HG03521 (cell line): ENCODE results near the gene FAM163A.
A peak's percentile ranks its signal among the peaks of the same experiment; 100 is the strongest.

Source experiments
- ATAC-seq: cut with Tn5 transposase; IDR thresholded peaks from one replicate; pipeline ENCODE4 v1.9.1; 2021; ENCODE audit warnings: mild to moderate bottlenecking, moderate library complexity; ENCODE audit not compliant: unreplicated experiment

The FAM163A gene

DNA sequence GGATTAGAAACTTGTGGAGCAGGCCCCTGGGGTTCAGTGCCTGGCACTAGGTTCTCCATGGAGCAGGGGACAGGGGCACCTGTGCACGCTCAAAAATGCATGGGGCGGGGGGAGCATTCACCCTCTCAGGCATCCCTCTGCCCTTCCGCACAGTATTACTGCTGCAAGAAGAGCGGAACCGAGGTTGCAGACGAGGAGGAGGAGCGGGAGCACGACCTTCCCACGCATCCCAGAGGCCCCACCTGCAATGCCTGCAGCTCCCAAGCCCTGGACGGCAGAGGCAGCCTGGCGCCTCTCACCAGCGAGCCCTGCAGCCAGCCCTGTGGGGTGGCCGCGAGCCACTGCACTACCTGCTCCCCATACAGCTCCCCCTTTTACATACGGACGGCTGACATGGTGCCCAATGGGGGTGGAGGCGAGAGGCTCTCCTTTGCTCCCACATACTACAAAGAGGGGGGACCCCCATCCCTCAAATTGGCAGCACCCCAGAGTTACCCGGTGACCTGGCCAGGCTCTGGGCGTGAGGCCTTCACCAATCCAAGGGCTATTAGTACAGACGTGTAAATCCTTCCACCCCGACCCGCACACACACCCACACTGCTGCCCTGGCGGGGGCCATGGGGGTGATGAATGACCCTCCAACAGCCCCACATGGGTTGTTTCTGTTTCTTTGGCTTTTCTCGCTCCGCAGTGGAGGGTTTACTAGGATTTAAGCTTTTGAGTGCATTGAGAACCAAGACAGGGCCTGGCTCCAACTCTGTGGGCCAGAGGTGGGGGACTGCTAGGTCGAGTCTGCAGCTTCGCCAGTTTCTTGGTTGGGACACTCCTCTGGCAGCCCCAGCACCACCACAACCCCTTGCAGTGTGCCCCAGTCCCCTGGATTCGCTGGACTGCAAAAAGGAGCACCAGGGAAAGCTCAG is 70.8 kb downstream of the FAM163A start:
- ATAC-seq, result no peak

DNA sequence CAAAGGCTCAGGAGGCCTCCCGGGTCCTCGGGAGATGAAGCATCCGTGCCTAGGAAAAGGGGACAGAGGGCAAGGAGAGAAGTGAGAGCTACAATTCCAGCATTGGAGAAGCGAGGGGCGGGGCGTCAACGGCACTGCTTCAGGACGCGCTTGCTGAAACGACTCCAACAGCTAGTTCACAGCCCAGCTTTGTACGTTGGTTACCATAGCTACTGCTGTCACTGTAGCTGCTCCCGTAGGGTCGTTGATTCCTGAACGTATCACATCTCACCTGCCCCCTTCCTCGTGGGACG is 71.4 kb downstream of the FAM163A start:
- ATAC-seq, result peak; percentile 20

DNA sequence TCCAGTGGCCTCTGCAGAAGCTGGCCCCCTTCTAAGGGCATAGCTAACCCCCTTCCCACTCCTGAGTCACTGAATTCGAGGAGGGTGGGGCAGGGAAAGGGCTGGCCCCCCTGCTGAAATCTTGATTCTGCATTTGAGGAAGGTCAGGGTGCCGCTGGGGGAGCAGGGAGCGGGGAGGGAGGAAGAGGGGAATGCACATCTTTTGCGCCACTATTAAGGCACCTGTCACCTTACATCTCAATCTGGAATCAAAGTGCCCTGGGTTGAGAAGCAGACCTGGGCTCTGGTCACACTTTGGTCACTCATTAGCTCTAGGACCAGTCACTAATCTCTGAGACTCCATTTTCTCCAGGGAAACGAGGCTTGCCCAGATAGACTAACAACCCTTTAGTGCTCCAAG is 72.5 kb downstream of the FAM163A start:
- no peak for ATAC-seq

DNA sequence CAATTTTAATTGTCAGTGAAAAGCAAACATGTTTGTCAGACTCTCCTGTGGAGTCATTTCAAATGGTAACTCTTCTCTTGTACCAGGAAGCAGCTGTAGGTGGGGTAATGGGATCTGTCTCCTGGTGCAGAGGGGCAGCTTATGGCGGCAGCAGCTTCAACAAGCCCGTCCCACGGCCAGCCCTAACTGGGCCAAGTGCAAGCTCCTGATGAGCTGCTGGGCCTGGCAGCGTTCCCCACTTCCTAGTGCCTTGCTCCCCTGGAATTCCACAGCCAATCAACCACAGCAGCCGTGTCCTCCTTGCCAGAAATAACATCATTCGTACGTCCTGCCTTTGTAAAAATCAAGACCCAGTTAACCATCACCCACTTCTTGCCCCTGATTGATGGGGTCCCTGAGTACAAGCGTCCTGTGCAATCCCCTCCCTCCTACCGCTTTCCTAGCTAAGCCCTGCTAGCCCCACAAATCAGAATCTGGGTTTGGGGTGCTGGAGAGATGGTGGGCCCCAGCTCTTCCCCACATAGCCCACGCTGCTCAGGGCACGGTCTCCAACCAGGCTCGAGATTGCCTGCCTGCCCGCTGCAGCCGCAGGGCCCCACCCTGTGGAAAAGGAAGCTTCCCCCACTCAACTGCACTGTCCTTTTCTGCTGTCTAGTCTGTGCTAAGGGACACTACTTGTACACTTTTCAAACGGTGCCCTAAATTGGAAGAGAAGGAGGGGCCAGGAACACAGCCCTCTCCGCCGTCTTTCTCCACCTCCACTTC is 73.3 kb downstream of the FAM163A start:
- ATAC-seq, result no peak

DNA sequence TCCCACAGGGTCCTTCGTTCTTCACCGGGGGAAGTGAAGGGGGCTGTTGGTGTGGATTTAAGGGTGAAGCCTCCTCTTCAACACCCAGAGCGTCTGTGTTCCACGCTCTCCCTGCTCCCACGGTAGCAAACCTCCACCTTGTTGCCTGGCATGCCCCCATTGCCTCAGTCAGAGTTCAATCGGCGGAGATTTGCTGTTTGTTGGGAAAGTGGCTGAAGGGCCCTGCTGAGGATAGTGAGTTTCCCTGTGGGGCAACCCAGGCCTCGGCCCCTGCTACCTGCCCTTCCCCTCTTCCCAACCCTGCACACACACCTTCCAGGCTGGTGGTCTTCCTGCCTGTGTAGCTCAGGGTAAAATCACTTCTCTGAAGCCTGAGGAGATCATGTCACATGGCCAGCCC is 74.0 kb downstream of the FAM163A start:
- ATAC-seq, result no peak

DNA sequence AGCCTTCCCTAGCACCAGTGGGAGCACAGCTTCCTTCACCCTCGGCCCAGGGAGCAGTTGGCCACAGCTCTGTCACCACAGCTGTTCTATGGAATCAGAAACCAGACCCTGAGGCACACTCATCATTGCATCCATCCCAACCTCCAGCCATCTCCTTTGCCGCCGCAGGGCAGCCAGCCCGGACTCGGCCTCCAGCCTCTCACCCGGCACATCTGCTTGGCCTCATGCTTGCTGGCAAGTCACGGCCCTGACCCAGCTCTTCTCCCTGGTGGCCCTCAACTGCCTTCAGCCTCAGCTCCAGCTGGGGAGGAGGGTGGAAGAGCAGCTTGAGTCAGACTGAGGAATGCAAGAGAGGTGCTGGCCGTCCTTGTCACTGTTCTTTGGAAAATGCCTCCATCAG is 74.7 kb downstream of the FAM163A start:
- ATAC-seq, result no peak

DNA sequence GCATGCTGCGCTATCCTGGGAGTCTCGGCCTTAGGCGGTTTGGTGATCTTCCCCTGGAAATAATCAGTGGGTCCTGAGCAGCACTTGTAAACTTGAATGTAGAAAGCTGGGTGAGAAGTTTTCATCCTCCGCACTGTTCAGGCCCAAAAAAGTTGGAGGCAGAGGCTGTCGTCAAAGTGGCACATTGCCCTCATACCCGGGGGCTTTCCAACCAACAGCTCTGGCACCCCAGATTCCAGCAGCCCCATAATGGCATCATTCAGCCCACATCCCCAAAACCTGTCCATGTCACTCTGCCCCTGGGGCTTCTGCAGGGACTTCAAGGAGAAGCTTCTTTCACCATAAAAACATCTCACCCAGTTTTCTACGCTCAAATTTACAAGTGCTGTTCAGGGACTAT is 75.2 kb downstream of the FAM163A start:
- ATAC-seq, result no peak

DNA sequence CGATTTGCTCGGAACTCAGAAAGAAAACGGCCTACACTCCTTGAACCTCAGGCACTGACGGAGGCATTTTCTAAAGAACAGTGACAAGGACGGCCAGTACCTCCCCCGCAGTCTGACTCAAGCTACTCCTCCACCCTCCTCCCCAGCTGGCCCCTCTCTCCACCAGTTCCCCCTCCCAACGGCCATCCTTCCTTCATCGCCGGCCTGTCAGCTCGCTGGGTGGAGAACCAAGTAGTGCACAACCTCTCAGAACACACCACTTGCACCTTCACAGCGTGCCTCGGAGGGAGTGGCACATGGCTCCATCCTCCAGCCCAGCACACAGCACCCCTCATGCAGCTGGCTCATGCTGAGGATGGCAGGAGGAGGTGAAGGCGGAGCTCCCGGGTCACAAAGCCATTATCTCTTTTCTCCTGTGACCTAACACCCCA is 75.7 kb downstream of the FAM163A start:
- no peak for ATAC-seq

DNA sequence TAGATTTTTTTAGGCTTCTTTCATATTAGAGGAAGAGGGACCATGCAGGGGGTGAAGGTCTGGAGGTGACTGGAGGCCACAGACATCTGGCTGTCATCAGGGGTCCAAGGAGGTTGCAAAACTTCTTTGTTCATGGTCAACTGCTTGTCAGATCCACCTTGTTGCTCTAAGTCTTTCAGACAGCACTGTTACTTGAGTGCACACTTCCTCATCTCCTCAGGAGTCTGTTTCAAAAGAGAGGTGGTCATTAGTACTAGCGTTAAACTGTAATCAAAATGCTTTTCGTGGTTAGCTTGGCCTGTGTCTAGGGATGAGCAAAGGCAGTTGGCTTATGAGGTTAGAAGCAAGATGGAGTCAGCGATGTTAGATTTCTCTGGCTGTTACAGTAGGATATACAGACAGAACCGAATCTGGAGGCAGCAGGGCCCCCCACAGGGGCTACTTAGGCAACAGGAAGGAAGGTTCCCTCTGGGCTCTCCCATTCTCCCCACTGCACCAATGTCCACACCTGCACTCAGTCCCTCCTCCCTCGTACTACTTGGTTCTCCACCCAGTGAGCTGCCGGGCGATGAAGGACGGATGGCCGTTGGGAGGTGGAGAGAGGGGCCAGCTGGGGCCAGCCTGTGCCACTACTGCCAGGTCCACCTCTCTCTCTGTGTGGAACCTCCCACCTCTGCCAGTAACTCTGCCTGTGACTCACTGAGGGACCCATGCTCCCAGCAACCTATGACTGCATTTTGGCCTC is 77.3 kb downstream of the FAM163A start:
- no peak for ATAC-seq

DNA sequence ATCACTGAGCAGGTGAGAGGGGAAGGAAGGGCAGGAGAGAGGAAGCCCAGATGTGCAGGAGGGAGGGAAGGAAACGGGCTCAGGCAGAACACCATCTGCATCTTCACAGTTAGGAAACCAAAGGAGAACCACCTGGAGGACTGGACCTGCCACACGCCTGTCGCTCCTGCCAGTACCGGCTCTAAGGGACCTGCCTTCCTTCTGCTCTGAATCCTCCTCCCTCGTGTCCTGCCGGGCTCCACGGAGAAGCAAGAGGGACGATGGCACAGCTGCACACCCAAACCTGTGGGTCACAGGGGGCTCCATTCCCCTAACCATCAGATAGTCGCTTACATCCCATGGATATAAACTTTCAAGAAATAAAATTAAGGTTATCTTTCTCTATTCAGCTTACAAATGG is 78.4 kb downstream of the FAM163A start:
- ATAC-seq, result no peak

DNA sequence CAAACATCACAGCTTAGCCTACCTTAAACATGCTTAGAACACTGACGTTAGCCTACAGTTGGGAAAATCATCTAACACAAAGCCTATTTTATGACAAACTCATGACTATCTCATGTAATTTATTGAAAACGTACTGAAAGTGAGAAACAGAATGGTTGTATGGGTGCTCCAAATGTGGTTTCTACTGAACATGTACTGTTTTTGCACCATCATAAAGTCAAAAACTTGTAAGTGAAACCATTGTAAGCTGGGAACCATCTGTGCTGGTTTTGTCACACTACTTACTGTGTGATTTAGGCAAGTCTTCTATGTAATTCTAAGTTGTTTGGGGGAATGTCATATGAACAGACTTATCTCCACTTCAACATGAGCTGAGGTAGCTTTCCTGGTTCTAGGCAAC is 79.0 kb downstream of the FAM163A start:
- no peak for ATAC-seq

DNA sequence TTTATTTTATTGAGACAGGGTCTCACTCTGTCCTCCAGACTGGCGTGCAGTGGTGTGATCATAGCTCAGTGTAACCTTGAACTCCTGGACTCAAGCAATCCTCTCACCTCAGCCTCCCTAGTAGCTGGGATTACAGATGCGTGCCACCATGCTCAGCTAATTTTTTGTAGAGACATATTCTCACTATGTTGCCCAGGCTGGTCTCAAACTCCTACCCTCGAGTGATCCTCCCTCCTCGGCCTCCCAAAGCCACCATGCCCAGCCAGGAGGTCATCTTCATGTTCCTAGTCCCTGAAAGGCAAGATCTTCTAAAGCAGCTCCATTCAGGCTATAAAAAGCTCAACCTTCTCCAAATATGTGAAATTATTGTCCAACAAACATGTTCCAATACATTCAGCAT is 80.6 kb downstream of the FAM163A start:
- ATAC-seq, result no peak

DNA sequence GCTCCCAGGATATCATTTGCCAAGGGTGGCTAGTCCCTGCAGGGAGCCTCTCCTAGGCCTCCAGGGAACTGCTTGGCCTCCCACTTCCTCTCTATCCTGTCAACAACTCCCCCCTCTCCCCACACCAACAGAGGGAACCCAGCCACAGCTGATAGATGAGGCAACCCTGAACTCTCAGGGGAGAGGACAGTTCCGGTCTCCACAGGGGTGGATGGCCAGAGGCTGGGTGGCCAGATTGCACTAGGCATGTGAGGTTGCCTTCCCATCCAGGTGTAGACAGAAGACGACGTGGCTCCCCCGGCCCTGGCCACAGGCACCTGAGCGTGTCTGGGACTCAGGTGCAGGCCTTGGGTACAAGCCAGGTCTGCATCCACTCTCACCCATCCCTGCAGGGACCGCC is 81.2 kb downstream of the FAM163A start:
- ATAC-seq, result no peak

DNA sequence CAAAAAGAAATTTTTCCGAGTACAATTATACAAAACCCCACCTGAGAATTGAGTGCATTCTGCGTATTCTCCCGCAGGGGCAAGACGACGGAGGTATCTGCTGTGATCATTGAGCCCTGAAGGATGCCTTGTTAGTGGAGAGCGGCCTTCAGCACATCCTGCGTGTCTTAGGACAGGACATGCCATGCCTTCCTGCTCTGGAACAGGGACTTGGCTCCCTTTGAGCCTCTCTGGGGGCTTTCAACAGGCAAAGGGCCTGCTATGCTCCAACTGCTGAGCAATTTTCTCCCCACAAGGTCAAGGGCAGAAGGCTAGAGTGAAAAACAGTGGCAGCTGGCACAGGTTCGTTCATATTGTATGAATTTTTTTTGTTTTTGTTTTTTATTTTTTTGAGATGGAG is 82.1 kb downstream of the FAM163A start:
- ATAC-seq, result no peak

DNA sequence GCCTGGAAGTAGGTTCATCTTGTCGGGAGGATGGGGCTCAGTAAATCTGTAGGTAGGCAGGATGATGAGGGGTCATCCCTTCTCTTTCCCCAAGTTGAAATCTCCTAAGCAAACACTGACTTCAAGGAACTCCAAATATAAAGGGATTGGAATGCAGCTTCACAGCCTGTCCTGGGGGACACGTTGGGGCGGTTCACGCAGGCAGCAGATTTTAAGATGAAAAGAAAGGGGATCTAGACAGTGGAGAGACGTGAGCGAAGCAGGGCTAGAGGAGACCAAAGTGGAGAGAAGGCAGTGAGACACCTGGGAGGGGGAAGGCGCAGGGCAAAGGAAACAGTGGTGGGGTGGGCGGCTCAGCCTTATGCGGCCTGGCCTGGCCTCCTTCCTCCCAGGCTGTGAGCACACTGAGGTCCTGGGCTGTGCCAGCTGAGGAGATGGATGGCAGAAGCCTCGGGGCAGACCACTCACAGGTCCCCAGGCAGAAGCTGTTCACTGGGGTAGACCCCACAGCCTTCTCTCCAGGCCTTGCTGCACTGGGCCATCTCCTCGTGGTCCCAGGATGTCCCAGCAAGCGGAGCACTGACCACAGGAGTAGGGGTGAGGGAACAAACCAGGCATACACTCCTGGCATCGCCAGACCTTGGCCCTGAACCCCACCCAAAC is 82.8 kb downstream of the FAM163A start:
- no peak for ATAC-seq

DNA sequence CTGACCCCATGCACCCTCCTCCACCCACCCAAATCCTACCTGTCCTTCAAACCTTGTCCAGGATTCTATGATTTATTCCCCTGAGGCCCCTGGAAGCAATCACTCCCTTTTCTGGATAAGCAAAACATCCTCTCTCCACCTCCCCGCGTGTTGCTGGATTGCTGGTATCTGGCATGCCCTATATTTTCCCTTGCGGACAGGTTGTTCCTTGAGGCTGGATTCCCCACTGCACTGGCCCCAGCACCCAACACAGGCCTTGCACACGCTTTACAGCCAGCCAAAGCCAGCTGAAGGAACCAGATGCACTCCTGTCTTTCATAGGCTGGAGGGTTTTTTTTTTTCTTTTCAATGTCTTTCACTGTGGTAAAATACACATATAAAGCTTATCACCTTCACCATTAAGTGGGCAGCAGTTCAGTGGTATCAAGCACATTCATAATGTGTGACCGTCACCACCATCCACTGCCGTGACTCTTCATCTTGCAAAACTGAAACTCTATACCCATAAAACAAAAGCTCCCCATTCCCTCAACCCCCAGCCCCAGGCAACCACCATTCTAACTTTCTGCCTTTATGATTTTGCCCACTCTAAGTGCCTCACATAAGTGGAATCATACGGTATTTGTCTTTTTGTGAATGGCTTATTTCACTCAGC is 83.7 kb downstream of the FAM163A start:
- no peak for ATAC-seq

DNA sequence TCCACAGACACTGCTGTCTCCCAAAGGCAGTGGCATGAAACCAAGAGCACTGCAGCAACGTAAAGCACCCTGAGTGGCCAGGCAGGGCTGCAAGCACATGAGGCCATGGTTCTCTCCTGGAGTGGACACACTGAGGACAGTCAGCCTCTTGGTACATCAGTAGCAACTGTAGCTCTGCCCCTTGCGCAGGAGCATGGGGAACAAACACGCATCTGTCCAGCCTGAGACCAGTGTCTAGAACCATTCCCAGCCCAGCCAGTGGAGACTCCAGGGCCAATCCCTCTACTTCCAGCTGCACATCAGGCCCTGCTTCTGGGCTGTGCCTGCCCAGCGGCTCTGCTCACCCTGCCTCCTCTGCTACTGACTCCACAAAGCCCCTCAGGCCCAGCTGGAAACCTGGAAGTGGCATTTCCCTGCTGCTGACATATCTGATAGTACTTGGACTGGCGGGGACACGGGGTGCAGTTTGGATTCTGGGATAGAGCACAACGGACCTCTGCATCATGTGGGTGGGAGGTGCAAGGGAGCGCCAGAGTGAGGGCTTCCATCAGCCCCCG is 85.5 kb downstream of the FAM163A start:
- no peak for ATAC-seq

DNA sequence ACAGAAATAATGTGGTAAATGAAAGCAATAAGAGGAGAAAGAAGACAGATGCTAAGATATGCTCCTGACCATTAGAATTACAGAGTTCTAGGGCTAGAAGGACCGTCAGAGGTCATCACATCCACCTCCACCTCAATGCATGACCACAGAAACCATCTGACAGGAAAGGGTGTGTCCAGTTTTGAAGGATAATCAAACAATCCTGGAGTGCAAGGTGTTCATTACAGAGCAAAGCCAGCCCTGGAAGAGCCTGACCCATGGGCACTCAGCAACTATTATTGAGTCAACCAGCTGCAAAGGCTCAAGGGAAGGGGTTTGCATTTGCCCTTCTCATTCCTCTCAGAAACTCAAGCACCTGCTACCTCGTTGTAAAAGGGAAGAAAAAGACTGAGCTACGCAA is 88.1 kb downstream of the FAM163A start:
- ATAC-seq, result no peak

DNA sequence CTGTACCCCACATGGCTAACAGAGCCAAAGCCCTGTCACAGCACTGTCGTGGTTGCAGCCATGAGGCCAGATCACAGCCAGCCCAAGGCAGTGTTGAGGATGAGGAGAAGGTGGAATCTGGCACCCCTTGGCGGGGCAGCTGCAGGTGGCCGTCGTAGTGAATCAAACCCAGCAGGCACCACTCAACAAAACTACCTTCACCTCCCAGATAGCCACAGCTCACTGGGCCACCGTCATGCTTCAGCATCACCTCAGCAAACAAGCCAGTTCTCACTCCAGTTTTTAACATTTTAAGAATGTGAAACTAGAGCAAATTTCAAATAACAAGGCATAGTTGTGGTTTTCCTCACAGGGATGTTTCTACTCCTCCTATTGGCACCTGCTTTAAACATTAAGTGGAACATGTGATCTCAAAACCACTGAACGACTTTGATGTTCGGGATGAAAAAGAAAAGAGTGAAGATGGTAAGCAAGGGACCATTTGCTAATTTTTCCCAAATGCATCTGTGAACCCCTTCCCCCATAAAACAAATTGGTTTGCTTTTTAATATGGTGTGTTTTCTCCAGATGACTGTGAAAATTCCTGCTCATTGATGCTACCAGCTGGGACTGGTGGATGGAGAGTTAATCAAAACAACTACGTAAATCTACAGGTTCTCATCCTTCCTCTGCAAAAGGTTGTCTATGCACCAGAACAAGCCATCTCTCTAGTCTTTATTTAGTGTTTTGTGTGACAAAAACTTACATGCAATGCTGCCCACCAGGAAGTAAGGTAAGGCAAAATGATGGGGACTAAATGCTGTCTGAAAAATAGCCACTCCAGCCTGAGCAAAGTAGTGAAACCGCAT is 89.0 kb downstream of the FAM163A start:
- no peak for ATAC-seq
